HL-60 (cell line): ENCODE data around the gene HSD3B1.

Source experiments
- DNase-seq, 2 experiments: peaks; one replicate each; pipeline ENCODE4 v3.0.0-alpha.2; 2010 to 2020; ENCODE audit warnings: low read depth in 1 of 2, low spot score in 1 of 2
- H3K27ac ChIP-seq: fragments of 250-450 bp; sonication (Bioruptor Pico); replicated peaks from 2 replicates; pipeline ENCODE4 v1.5.1; 2020; ENCODE audit warnings: mild to moderate bottlenecking, moderate library complexity
- H3K27me3 ChIP-seq: fragments of 250-450 bp; sonication (Bioruptor Pico); 2 replicates; pipeline ENCODE4 v1.5.1; 2021; ENCODE audit warnings: mild to moderate bottlenecking, moderate library complexity; ENCODE audit not compliant: insufficient read depth, poor library complexity, severe bottlenecking
- H3K4me3 ChIP-seq: replicated peaks from 2 replicates; pipeline ENCODE4 v1.5.1; 2011; ENCODE audit warnings: mild to moderate bottlenecking, control low read depth, low read length; ENCODE audit not compliant: insufficient read depth
- GABPA ChIP-seq: IDR thresholded peaks from 2 replicates; pipeline ENCODE4 v1.6.1; 2012; ENCODE audit warnings: low read depth
- POLR2AphosphoS5 ChIP-seq: IDR thresholded peaks from 2 replicates; pipeline ENCODE4 v1.6.1; 2012; ENCODE audit warnings: low read depth
- REST ChIP-seq: IDR thresholded peaks from 2 replicates; pipeline ENCODE4 v1.6.1; 2012; ENCODE audit warnings: low read depth; ENCODE audit not compliant: insufficient replicate concordance
- SPI1 ChIP-seq: IDR thresholded peaks from 2 replicates; pipeline ENCODE4 v1.6.1; 2012; ENCODE audit warnings: low read depth, mild to moderate bottlenecking, borderline replicate concordance
- long read RNA-seq: library from polyadenylated mRNA; unstranded; transcript quantifications from one replicate; pipeline ENCODE4 v2.0.0, GENCODE V29; 2020
- TF ChIP-seq, protein P1 (sequence below): IDR thresholded peaks from one replicate; pipeline ENCODE4 v1.5.1; 2011; ENCODE audit warnings: low read length, control low read depth, inconsistent platforms; ENCODE audit not compliant: insufficient read depth

The HSD3B1 gene
- long read RNA-seq, result 0 reads

GRCh38 chr1:119506941-119507340, at the start of gene HSD3B1:
Gene HSD3B1 (plus strand): TSS chr1:119507210. CDS start chr1:119507477, 267 bp downstream.
- TF ChIP-seq REST (no peak), GABPA (no peak), POLR2AphosphoS5 (no peak), SPI1 (no peak)
- TF ChIP-seq, protein P1, sequence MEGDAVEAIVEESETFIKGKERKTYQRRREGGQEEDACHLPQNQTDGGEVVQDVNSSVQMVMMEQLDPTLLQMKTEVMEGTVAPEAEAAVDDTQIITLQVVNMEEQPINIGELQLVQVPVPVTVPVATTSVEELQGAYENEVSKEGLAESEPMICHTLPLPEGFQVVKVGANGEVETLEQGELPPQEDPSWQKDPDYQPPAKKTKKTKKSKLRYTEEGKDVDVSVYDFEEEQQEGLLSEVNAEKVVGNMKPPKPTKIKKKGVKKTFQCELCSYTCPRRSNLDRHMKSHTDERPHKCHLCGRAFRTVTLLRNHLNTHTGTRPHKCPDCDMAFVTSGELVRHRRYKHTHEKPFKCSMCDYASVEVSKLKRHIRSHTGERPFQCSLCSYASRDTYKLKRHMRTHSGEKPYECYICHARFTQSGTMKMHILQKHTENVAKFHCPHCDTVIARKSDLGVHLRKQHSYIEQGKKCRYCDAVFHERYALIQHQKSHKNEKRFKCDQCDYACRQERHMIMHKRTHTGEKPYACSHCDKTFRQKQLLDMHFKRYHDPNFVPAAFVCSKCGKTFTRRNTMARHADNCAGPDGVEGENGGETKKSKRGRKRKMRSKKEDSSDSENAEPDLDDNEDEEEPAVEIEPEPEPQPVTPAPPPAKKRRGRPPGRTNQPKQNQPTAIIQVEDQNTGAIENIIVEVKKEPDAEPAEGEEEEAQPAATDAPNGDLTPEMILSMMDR, result no peak
- no peak within 1 kb of the TSS for H3K27ac ChIP-seq

GRCh38 chr1:119462964-119463363, 44.0 kb upstream of the HSD3B1 start:
- no peak for DNase-seq
- Histone ChIP-seq H3K4me3 (no peak overlapping the region), H3K27me3 (no peaks in the 10 kb centered on the region), H3K27ac (no peak overlapping the region)
- TF ChIP-seq GABPA (no peak), SPI1 (no peak), REST (no peak), POLR2AphosphoS5 (no peak)
- TF ChIP-seq, protein P1, result no peak

More at GRCh38 chr1:119506941-119507340, at the start of gene HSD3B1:
- Histone ChIP-seq H3K27me3 (peaks cover 2% of the 10 kb centered on the region), H3K4me3 (no peak within 1 kb of the TSS)
- no peak for DNase-seq

- Histone ChIP-seq H3K4me3 (no peak overlapping the region), H3K27ac (no peak overlapping the region), H3K27me3 (no peaks in the 10 kb centered on the region)
- no peak for DNase-seq
- TF ChIP-seq, protein P1, result no peak
- no peak for TF ChIP-seq GABPA
- TF ChIP-seq REST, result no peak
- no peak for TF ChIP-seq SPI1
- TF ChIP-seq POLR2AphosphoS5, result no peak
Measured at GRCh38 chr1:119463569-119463968, 43.4 kb upstream of the HSD3B1 start.
